ENCODE data around the gene SLC7A4. TPM values are rescaled to one million over a fixed set of nuclear protein-coding genes. Genes with fewer than 3 reads are reported as not detected.
"Not testable (repeated sequence)": the region's sequence is repeated elsewhere in the genome, so short reads cannot be mapped to it uniquely, and the experiment has no call there.

The SLC7A4 gene
- total and polyA plus RNA-seq, 4 donors, result 1.5 to 9.0 (median 5.7) TPM

GRCh38 chr22:21042978-21043859 is 10.9 kb upstream of the SLC7A4 start:
- WGBS (ENCODE audit: insufficient coverage), result 86% methylated on average over 4 of the region's 6 CpGs
- DNase-seq (ENCODE audit: low read depth in 4 of 6, low spot score in 6 of 6), result no peak
- Histone ChIP-seq H3K27ac (ENCODE audit: low read depth, low read length) (no peak overlapping the region), H3K9me3 (ENCODE audit: control insufficient read depth, insufficient read depth, low read length) (no peaks in the 10 kb centered on the region), H3K36me3 (ENCODE audit: control insufficient read depth, insufficient read depth, low read length) (no peaks in the 10 kb centered on the region), H3K4me1 (ENCODE audit: control insufficient read depth, insufficient read depth, low read length) (peaks cover 27% of the 10 kb centered on the region), H3K4me3 (ENCODE audit: low read depth, low read length) (no peak overlapping the region), H3K27me3 (ENCODE audit: control insufficient read depth, insufficient read depth, low read length) (no peaks in the 10 kb centered on the region)

- 72% methylated on average over 4 of the region's 4 CpGs for WGBS (ENCODE audit: insufficient coverage)
- peaks cover 27% of the 10 kb centered on the region for H3K4me1 ChIP-seq (ENCODE audit: control insufficient read depth, insufficient read depth, low read length)
- no peak overlapping the region for H3K4me3 ChIP-seq (ENCODE audit: low read depth, low read length)
- H3K27me3 ChIP-seq (ENCODE audit: control insufficient read depth, insufficient read depth, low read length), result no peaks in the 10 kb centered on the region
- no peaks in the 10 kb centered on the region for H3K36me3 ChIP-seq (ENCODE audit: control insufficient read depth, insufficient read depth, low read length)
- DNase-seq (ENCODE audit: low read depth in 4 of 6, low spot score in 6 of 6), result no peak
- H3K27ac ChIP-seq (ENCODE audit: low read depth, low read length), result no peak overlapping the region
- no peaks in the 10 kb centered on the region for H3K9me3 ChIP-seq (ENCODE audit: control insufficient read depth, insufficient read depth, low read length)
Observed at GRCh38 chr22:21041937-21042336, 9.6 kb upstream of the SLC7A4 start.

GRCh38 chr22:21039158-21039557 is 6.8 kb upstream of the SLC7A4 start:
- not testable (repeated sequence) for H3K36me3 ChIP-seq (ENCODE audit: control insufficient read depth, insufficient read depth, low read length); H3K9me3 ChIP-seq (ENCODE audit: control insufficient read depth, insufficient read depth, low read length); H3K27ac ChIP-seq (ENCODE audit: low read depth, low read length); H3K27me3 ChIP-seq (ENCODE audit: control insufficient read depth, insufficient read depth, low read length); H3K4me3 ChIP-seq (ENCODE audit: low read depth, low read length); H3K4me1 ChIP-seq (ENCODE audit: control insufficient read depth, insufficient read depth, low read length); DNase-seq (ENCODE audit: low read depth in 4 of 6, low spot score in 6 of 6)
- WGBS (ENCODE audit: insufficient coverage), result 94% methylated on average over 2 of the region's 5 CpGs

GRCh38 chr22:21038405-21038804 is 6.0 kb upstream of the SLC7A4 start:
- Histone ChIP-seq H3K9me3 (ENCODE audit: control insufficient read depth, insufficient read depth, low read length) (no peaks in the 10 kb centered on the region), H3K4me1 (ENCODE audit: control insufficient read depth, insufficient read depth, low read length) (no peaks in the 10 kb centered on the region), H3K27me3 (ENCODE audit: control insufficient read depth, insufficient read depth, low read length) (no peaks in the 10 kb centered on the region), H3K4me3 (ENCODE audit: low read depth, low read length) (no peak overlapping the region), H3K36me3 (ENCODE audit: control insufficient read depth, insufficient read depth, low read length) (no peaks in the 10 kb centered on the region), H3K27ac (ENCODE audit: low read depth, low read length) (no peak overlapping the region)
- DNase-seq (ENCODE audit: low read depth in 4 of 6, low spot score in 6 of 6), result peak in 2 of 6 donors; percentile 16 to 41
- WGBS (ENCODE audit: insufficient coverage), result no CpG with 5 or more reads among the region's 2 CpGs

GRCh38 chr22:21034989-21035388 is 2.6 kb upstream of the SLC7A4 start:
- H3K4me3 ChIP-seq (ENCODE audit: low read depth, low read length), result no peak overlapping the region
- H3K27me3 ChIP-seq (ENCODE audit: control insufficient read depth, insufficient read depth, low read length), result peaks cover 10% of the 10 kb centered on the region
- WGBS (ENCODE audit: insufficient coverage), result 100% methylated on average over 1 of the region's 3 CpGs
- no peak for DNase-seq (ENCODE audit: low read depth in 4 of 6, low spot score in 6 of 6)
- no peak overlapping the region for H3K27ac ChIP-seq (ENCODE audit: low read depth, low read length)
- H3K36me3 ChIP-seq (ENCODE audit: control insufficient read depth, insufficient read depth, low read length), result peaks cover 10% of the 10 kb centered on the region
- peaks cover 28% of the 10 kb centered on the region for H3K4me1 ChIP-seq (ENCODE audit: control insufficient read depth, insufficient read depth, low read length)
- no peaks in the 10 kb centered on the region for H3K9me3 ChIP-seq (ENCODE audit: control insufficient read depth, insufficient read depth, low read length)

GRCh38 chr22:21033895-21034294 is 1.5 kb upstream of the SLC7A4 start:
- no peak for DNase-seq (ENCODE audit: low read depth in 4 of 6, low spot score in 6 of 6)
- no peaks in the 10 kb centered on the region for H3K9me3 ChIP-seq (ENCODE audit: control insufficient read depth, insufficient read depth, low read length)
- 100% methylated on average over 2 of the region's 3 CpGs for WGBS (ENCODE audit: insufficient coverage)

DNA sequence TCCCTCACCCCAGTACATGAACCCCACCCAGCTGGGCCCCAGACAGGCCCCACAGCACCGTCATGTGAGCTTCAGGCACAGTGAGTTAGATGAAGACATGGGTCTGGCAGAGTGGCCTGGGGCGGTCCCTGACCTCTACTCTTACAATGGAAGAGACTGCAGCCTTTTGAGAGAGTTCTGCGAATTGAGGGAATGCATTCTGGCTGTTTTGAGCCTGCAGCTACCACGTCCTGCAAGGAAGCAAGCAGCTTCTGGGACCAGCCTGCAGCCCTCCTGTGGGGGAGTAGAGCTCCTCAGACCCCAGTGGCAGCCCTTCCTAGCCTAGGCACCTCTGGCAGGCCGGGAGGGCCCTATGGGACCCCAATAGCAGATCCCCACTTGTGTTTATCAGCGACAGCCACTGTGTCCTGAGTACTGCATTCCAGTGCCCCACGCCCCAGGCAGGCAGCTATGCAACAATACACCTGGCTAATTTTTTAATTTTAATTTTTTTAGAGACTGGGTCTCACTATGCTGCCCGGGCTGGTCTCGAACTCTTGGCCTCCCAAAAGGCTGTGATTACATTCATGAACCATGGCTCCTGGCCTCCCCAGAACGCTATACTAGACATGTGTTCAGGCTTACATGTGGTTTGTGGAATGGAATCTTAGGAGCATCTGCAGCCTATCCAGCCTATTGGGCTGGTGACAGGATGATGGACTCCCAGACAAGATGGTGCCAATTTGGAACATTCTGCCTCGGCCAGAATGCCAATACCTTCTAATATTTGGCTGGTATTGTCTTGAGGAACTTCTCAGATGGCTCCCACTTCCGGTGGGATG is 717 bp upstream of the SLC7A4 start:
- DNase-seq (ENCODE audit: low read depth in 4 of 6, low spot score in 6 of 6), result no peak
- Histone ChIP-seq H3K4me3 (ENCODE audit: low read depth, low read length) (no peak overlapping the region), H3K36me3 (ENCODE audit: control insufficient read depth, insufficient read depth, low read length) (peaks cover 26% of the 10 kb centered on the region), H3K4me1 (ENCODE audit: control insufficient read depth, insufficient read depth, low read length) (peaks cover 47% of the 10 kb centered on the region), H3K9me3 (ENCODE audit: control insufficient read depth, insufficient read depth, low read length) (no peaks in the 10 kb centered on the region), H3K27me3 (ENCODE audit: control insufficient read depth, insufficient read depth, low read length) (peaks cover 10% of the 10 kb centered on the region), H3K27ac (ENCODE audit: low read depth, low read length) (no peak overlapping the region)
- WGBS (ENCODE audit: insufficient coverage), result 71% methylated on average over 9 of the region's 12 CpGs

More at GRCh38 chr22:21033895-21034294, 1.5 kb upstream of the SLC7A4 start:
- no peak overlapping the region for H3K4me3 ChIP-seq (ENCODE audit: low read depth, low read length)
- H3K27me3 ChIP-seq (ENCODE audit: control insufficient read depth, insufficient read depth, low read length), result peaks cover 10% of the 10 kb centered on the region
- H3K27ac ChIP-seq (ENCODE audit: low read depth, low read length), result no peak overlapping the region
- peaks cover 20% of the 10 kb centered on the region for H3K36me3 ChIP-seq (ENCODE audit: control insufficient read depth, insufficient read depth, low read length)
- H3K4me1 ChIP-seq (ENCODE audit: control insufficient read depth, insufficient read depth, low read length), result peaks cover 39% of the 10 kb centered on the region

DNA sequence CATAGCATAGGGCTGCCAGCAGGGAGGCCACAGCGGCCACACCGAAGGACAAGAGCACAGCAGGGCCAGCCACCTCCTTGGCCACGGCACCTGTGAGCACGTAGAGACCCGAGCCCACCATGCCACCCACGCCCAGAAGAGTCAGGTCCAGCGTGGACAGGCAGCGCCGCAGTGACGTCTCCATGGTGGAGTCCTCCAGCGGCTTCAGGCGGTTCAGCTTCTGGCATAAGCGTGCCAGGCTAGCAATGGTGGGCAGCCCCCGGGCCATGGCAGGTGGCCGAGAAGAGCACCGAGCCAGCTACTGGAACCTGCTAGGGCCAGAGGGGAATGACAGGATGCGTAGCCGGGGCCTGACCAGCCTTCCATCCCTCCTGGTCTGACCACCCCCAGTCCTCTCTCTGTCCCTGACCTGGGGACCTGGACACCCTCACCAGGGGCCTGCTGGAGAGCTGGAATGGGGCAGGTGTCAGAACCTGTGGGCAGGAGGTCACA is 770 bp downstream of the SLC7A4 start:
- DNase-seq (ENCODE audit: low read depth in 4 of 6, low spot score in 6 of 6), result no peak
- Histone ChIP-seq H3K36me3 (ENCODE audit: control insufficient read depth, insufficient read depth, low read length) (peaks cover 30% of the 10 kb centered on the region), H3K4me3 (ENCODE audit: low read depth, low read length) (peak overlapping the region; percentile 26), H3K27me3 (ENCODE audit: control insufficient read depth, insufficient read depth, low read length) (peaks cover 10% of the 10 kb centered on the region), H3K9me3 (ENCODE audit: control insufficient read depth, insufficient read depth, low read length) (no peaks in the 10 kb centered on the region), H3K27ac (ENCODE audit: low read depth, low read length) (no peak overlapping the region), H3K4me1 (ENCODE audit: control insufficient read depth, insufficient read depth, low read length) (peaks cover 57% of the 10 kb centered on the region)
- 96% methylated on average over 15 of the region's 18 CpGs for WGBS (ENCODE audit: insufficient coverage)

GRCh38 chr22:21030621-21031544 is 1.5 kb downstream of the SLC7A4 start:
- Histone ChIP-seq H3K27me3 (ENCODE audit: control insufficient read depth, insufficient read depth, low read length) (peaks cover 10% of the 10 kb centered on the region), H3K4me3 (ENCODE audit: low read depth, low read length) (no peak overlapping the region), H3K9me3 (ENCODE audit: control insufficient read depth, insufficient read depth, low read length) (no peaks in the 10 kb centered on the region), H3K27ac (ENCODE audit: low read depth, low read length) (no peak overlapping the region), H3K36me3 (ENCODE audit: control insufficient read depth, insufficient read depth, low read length) (peaks cover 37% of the 10 kb centered on the region), H3K4me1 (ENCODE audit: control insufficient read depth, insufficient read depth, low read length) (peaks cover 58% of the 10 kb centered on the region)
- no peak for DNase-seq (ENCODE audit: low read depth in 4 of 6, low spot score in 6 of 6)
- WGBS (ENCODE audit: insufficient coverage), result 92% methylated on average over 39 of the region's 40 CpGs

All from spinal cord (tissue), 10 donors.